ENCODE measurements around the gene DCAF17. TPM values are rescaled to one million over a fixed set of nuclear protein-coding genes. Genes with fewer than 3 reads are reported as not detected.

DCAF17 gene
- total RNA-seq, 1 experiment from 2014 or later = 24.7 TPM

- no peak for DNase-seq
- no peaks in the 10 kb centered on the region for H3K4me1 ChIP-seq
- H3K36me3 ChIP-seq = peaks cover 29% of the 10 kb centered on the region
- no peaks in the 10 kb centered on the region for H3K9me3 ChIP-seq (replicated peaks)
- H3K4me3 ChIP-seq = no peak overlapping the region
- no peaks in the 10 kb centered on the region for H3K27me3 ChIP-seq
- no peak overlapping the region for H3K27ac ChIP-seq
Observed at GRCh38 chr2:171459498-171459897, 25.5 kb downstream of the DCAF17 start.

- no peak overlapping the region for H3K4me3 ChIP-seq
- DNase-seq = no peak
- no peaks in the 10 kb centered on the region for H3K9me3 ChIP-seq (replicated peaks)
- peaks cover 29% of the 10 kb centered on the region for H3K36me3 ChIP-seq
- H3K4me1 ChIP-seq = no peaks in the 10 kb centered on the region
- H3K27me3 ChIP-seq = no peaks in the 10 kb centered on the region
- H3K27ac ChIP-seq = no peak overlapping the region
Observed at GRCh38 chr2:171460537-171460936, 26.5 kb downstream of the DCAF17 start.

- Histone ChIP-seq H3K4me1 (no peaks in the 10 kb centered on the region; the same call in 1 of the 2 replicates), H3K4me3 (no peak overlapping the region), H3K9me3 (replicated peaks) (no peaks in the 10 kb centered on the region), H3K27ac (no peak overlapping the region), H3K27me3 (no peaks in the 10 kb centered on the region), H3K36me3 (peaks cover 40% of the 10 kb centered on the region)
- DNase-seq = no peak
Observed at GRCh38 chr2:171469176-171469575, 35.1 kb downstream of the DCAF17 start.

- Histone ChIP-seq H3K27ac (no peak overlapping the region), H3K4me3 (no peak overlapping the region), H3K9me3 (replicated peaks) (no peaks in the 10 kb centered on the region), H3K27me3 (no peaks in the 10 kb centered on the region), H3K36me3 (peaks cover 44% of the 10 kb centered on the region), H3K4me1 (no peaks in the 10 kb centered on the region; the same call in 1 of the 2 replicates)
- no peak for DNase-seq
Observed at GRCh38 chr2:171470129-171470528, 36.1 kb downstream of the DCAF17 start.

- Histone ChIP-seq H3K27ac (no peak overlapping the region), H3K4me3 (no peak overlapping the region), H3K27me3 (no peaks in the 10 kb centered on the region), H3K36me3 (peaks cover 25% of the 10 kb centered on the region), H3K9me3 (replicated peaks) (no peaks in the 10 kb centered on the region), H3K4me1 (peaks cover 28% of the 10 kb centered on the region)
- DNase-seq = no peak
Observed at GRCh38 chr2:171475979-171476378, 42.0 kb downstream of the DCAF17 start.

- no peak for DNase-seq
- peaks cover 13% of the 10 kb centered on the region for H3K36me3 ChIP-seq
- peaks cover 50% of the 10 kb centered on the region for H3K4me1 ChIP-seq
- no peaks in the 10 kb centered on the region for H3K9me3 ChIP-seq (replicated peaks)
- no peak overlapping the region for H3K27ac ChIP-seq
- H3K4me3 ChIP-seq = no peak overlapping the region
- no peaks in the 10 kb centered on the region for H3K27me3 ChIP-seq
Observed at GRCh38 chr2:171478345-171478744, 44.3 kb downstream of the DCAF17 start.

GRCh38 chr2:171479154-171479814 is 45.3 kb downstream of the DCAF17 start:
- H3K27ac ChIP-seq = no peak overlapping the region
- no peak for DNase-seq
- H3K27me3 ChIP-seq = no peaks in the 10 kb centered on the region
- H3K9me3 ChIP-seq (replicated peaks) = no peaks in the 10 kb centered on the region
- no peak overlapping the region for H3K4me3 ChIP-seq
- peaks cover 55% of the 10 kb centered on the region for H3K4me1 ChIP-seq
- peaks cover 7% of the 10 kb centered on the region for H3K36me3 ChIP-seq

GRCh38 chr2:171480908-171481307 is 46.9 kb downstream of the DCAF17 start:
- peaks cover 55% of the 10 kb centered on the region for H3K4me1 ChIP-seq
- H3K4me3 ChIP-seq = no peak overlapping the region
- H3K36me3 ChIP-seq = peaks cover 4% of the 10 kb centered on the region; the same call in 1 of the 2 replicates
- peak; percentile 43 to 73 for DNase-seq
- H3K27me3 ChIP-seq = no peaks in the 10 kb centered on the region
- H3K9me3 ChIP-seq (replicated peaks) = no peaks in the 10 kb centered on the region
- H3K27ac ChIP-seq = peak overlapping the region; percentile 92

- H3K36me3 ChIP-seq = peaks cover 4% of the 10 kb centered on the region; the same call in 1 of the 2 replicates
- peaks cover 55% of the 10 kb centered on the region for H3K4me1 ChIP-seq
- no peaks in the 10 kb centered on the region for H3K27me3 ChIP-seq
- no peak overlapping the region for H3K4me3 ChIP-seq
- H3K27ac ChIP-seq = peak overlapping the region; percentile 92
- H3K9me3 ChIP-seq (replicated peaks) = no peaks in the 10 kb centered on the region
- DNase-seq = peak in 1 of 2 experiments; percentile 31
Observed at GRCh38 chr2:171482308-171482707, 48.3 kb downstream of the DCAF17 start.

- Histone ChIP-seq H3K36me3 (peaks cover 4% of the 10 kb centered on the region; the same call in 1 of the 2 replicates), H3K9me3 (replicated peaks) (no peaks in the 10 kb centered on the region), H3K4me3 (no peak overlapping the region), H3K4me1 (peaks cover 55% of the 10 kb centered on the region), H3K27ac (peak overlapping the region; percentile 92), H3K27me3 (no peaks in the 10 kb centered on the region)
- DNase-seq = peak; percentile 83 to 86
Observed at GRCh38 chr2:171482877-171483276, 48.9 kb downstream of the DCAF17 start.

GRCh38 chr2:171483793-171484192 is 49.8 kb downstream of the DCAF17 start:
- Histone ChIP-seq H3K27ac (peak overlapping the region; percentile 92), H3K4me3 (no peak overlapping the region), H3K9me3 (replicated peaks) (no peaks in the 10 kb centered on the region), H3K4me1 (peaks cover 49% of the 10 kb centered on the region), H3K27me3 (no peaks in the 10 kb centered on the region), H3K36me3 (no peaks in the 10 kb centered on the region; the same call in 1 of the 2 replicates)
- no peak for DNase-seq

- no peak for DNase-seq
- Histone ChIP-seq H3K4me1 (peaks cover 36% of the 10 kb centered on the region), H3K27me3 (no peaks in the 10 kb centered on the region), H3K36me3 (no peaks in the 10 kb centered on the region; the same call in 1 of the 2 replicates), H3K27ac (no peak overlapping the region), H3K4me3 (no peak overlapping the region), H3K9me3 (replicated peaks) (no peaks in the 10 kb centered on the region)
Observed at GRCh38 chr2:171485116-171485515, 51.1 kb downstream of the DCAF17 start.

- DNase-seq = no peak
Observed at GRCh38 chr2:171487201-171487600, 53.2 kb downstream of the DCAF17 start.

GRCh38 chr2:171487803-171488259 is 53.8 kb downstream of the DCAF17 start:
- no peaks in the 10 kb centered on the region for H3K27me3 ChIP-seq
- no peaks in the 10 kb centered on the region for H3K9me3 ChIP-seq (replicated peaks)
- DNase-seq = no peak
- no peak overlapping the region for H3K4me3 ChIP-seq
- no peaks in the 10 kb centered on the region; the same call in 1 of the 2 replicates for H3K36me3 ChIP-seq
- H3K27ac ChIP-seq = no peak overlapping the region
- peaks cover 9% of the 10 kb centered on the region for H3K4me1 ChIP-seq

More at GRCh38 chr2:171487201-171487600, 53.2 kb downstream of the DCAF17 start:
- H3K4me3 ChIP-seq = no peak overlapping the region
- H3K27ac ChIP-seq = no peak overlapping the region
- H3K27me3 ChIP-seq = no peaks in the 10 kb centered on the region
- no peaks in the 10 kb centered on the region; the same call in 1 of the 2 replicates for H3K36me3 ChIP-seq
- H3K9me3 ChIP-seq (replicated peaks) = no peaks in the 10 kb centered on the region
- peaks cover 15% of the 10 kb centered on the region for H3K4me1 ChIP-seq

GRCh38 chr2:171490577-171490976 is 56.6 kb downstream of the DCAF17 start:
- H3K36me3 ChIP-seq = no peaks in the 10 kb centered on the region
- no peaks in the 10 kb centered on the region for H3K27me3 ChIP-seq
- H3K4me1 ChIP-seq = no peaks in the 10 kb centered on the region
- DNase-seq = no peak
- no peak overlapping the region for H3K4me3 ChIP-seq
- no peaks in the 10 kb centered on the region for H3K9me3 ChIP-seq (replicated peaks)
- no peak overlapping the region for H3K27ac ChIP-seq

GRCh38 chr2:171491292-171491691 is 57.3 kb downstream of the DCAF17 start:
- H3K4me3 ChIP-seq = no peak overlapping the region
- H3K27me3 ChIP-seq = no peaks in the 10 kb centered on the region
- 0 out of 2 replicates have a peak, but pooled peaks cover under 1% of the 10 kb centered on the region for H3K9me3 ChIP-seq (replicated peaks)
- peak in 1 of 2 experiments; percentile 33 for DNase-seq
- no peak overlapping the region for H3K27ac ChIP-seq
- H3K36me3 ChIP-seq = no peaks in the 10 kb centered on the region
- no peaks in the 10 kb centered on the region for H3K4me1 ChIP-seq

Data from SJCRH30 (cell line).